Ascending aorta (tissue), 2 donors: Measurements from ENCODE around the gene TBX4. TPM values are rescaled to one million over a fixed set of nuclear protein-coding genes. Genes with fewer than 3 reads are reported as not detected.

ENCODE experiments used
- DNase-seq, 2 donors: peaks; one replicate each; pipeline ENCODE4 v3.0.0-alpha.2; 2019; ENCODE audit warnings: low spot score in 2 of 2
- H3K27ac ChIP-seq, 2 donors: fragments of 200-600 bp; sonication (generic); one replicate each; pipeline ENCODE4 v1.5.1; 2016 to 2017; ENCODE audit warnings: mild to moderate bottlenecking in 1 of 2
- H3K27me3 ChIP-seq: fragments of 200-600 bp; sonication (generic); one replicate; pipeline ENCODE4 v1.5.1; 2017
- H3K36me3 ChIP-seq, 2 donors: fragments of 200-600 bp; sonication (generic); one replicate each; pipeline ENCODE4 v1.5.1; 2016
- H3K4me1 ChIP-seq, 2 donors: fragments of 200-600 bp; sonication (generic); one replicate each; pipeline ENCODE4 v1.5.1; 2016 to 2017; ENCODE audit warnings: mild to moderate bottlenecking in 1 of 2
- H3K4me3 ChIP-seq, 2 donors: fragments of 200-600 bp; sonication (generic); one replicate each; pipeline ENCODE4 v1.5.1; 2016 to 2017; ENCODE audit warnings: mild to moderate bottlenecking in 1 of 2
- H3K9me3 ChIP-seq, 2 donors: fragments of 200-600 bp; sonication (generic); one replicate each; pipeline ENCODE4 v1.5.1; 2016
- CTCF ChIP-seq, 3 experiments: fragments of 200-600 bp in 2 of 3; fragments of 450-650 bp in 1 of 3; sonication (generic) in 2 of 3; IDR thresholded peaks; one replicate each; pipeline ENCODE4 v1.5.1; 2016 to 2019; ENCODE audit warnings: antibody characterized with exemption in 3 of 3, mild to moderate bottlenecking in 1 of 3, moderate library complexity in 1 of 3
- intact Hi-C: fragments of 100-400 bp; cut with DNase I; formaldehyde crosslinking; loops from one replicate; pipeline ENCODE4 v1.15.1; 2023
- total RNA-seq: library from RNA; depleted of rRNA; stranded (reverse); fragments of >200 nt; gene quantifications from one replicate; pipeline ENCODE4 v1.1.0, GENCODE V29; 2016

TBX4 gene
- total RNA-seq, 1 donor from 2014 or later, result not detected

- H3K27me3 ChIP-seq, result peaks cover 28% of the 10 kb centered on the region
- H3K9me3 ChIP-seq, result no peaks in the 10 kb centered on the region
- no peak overlapping the region for H3K4me3 ChIP-seq
- no peak for TF ChIP-seq CTCF (IDR thresholded peaks at IDR 0.05)
- H3K27ac ChIP-seq, result no peak overlapping the region
- peaks cover 5 to 8% of the 10 kb centered on the region in 2 donors for H3K4me1 ChIP-seq
- DNase-seq, result peak in 1 of 2 donors; percentile 21
- intact Hi-C loops, result no loop called here
- no peaks in the 10 kb centered on the region for H3K36me3 ChIP-seq
Observed at GRCh38 chr17:61458421-61459141, 6.4 kb downstream of the TBX4 start.

- Histone ChIP-seq H3K27ac (no peak overlapping the region), H3K27me3 (peaks cover 26% of the 10 kb centered on the region), H3K36me3 (no peaks in the 10 kb centered on the region), H3K4me1 (peaks cover 5 to 6% of the 10 kb centered on the region in 2 donors), H3K4me3 (no peak overlapping the region), H3K9me3 (no peaks in the 10 kb centered on the region)
- intact Hi-C loops, result no loop called here
- TF ChIP-seq CTCF (IDR thresholded peaks at IDR 0.05), result no peak
- DNase-seq, result peak in 1 of 2 donors; percentile 4
Observed at GRCh38 chr17:61459142-61459809, 7.1 kb downstream of the TBX4 start.

GRCh38 chr17:61459939-61460718, 7.9 kb downstream of the TBX4 start:
- Histone ChIP-seq H3K27me3 (peaks cover 18% of the 10 kb centered on the region), H3K9me3 (no peaks in the 10 kb centered on the region), H3K27ac (no peak overlapping the region), H3K4me1 (peaks cover 5% of the 10 kb centered on the region in 2 donors), H3K4me3 (no peak overlapping the region), H3K36me3 (no peaks in the 10 kb centered on the region)
- DNase-seq, result peak in 1 of 2 donors; percentile 35
- intact Hi-C loops, result no loop called here
- TF ChIP-seq CTCF (IDR thresholded peaks at IDR 0.05), result no peak

GRCh38 chr17:61460796-61461585, 8.8 kb downstream of the TBX4 start:
- Histone ChIP-seq H3K4me3 (no peak overlapping the region), H3K4me1 (peaks cover 5% of the 10 kb centered on the region in 2 donors), H3K27me3 (peaks cover 18% of the 10 kb centered on the region), H3K27ac (no peak overlapping the region), H3K9me3 (no peaks in the 10 kb centered on the region), H3K36me3 (no peaks in the 10 kb centered on the region)
- intact Hi-C loops, result no loop called here
- peak in 1 of 2 donors; percentile 12 for DNase-seq
- TF ChIP-seq CTCF (IDR thresholded peaks at IDR 0.05), result no peak

GRCh38 chr17:61461586-61461966, 9.4 kb downstream of the TBX4 start:
- Histone ChIP-seq H3K27me3 (peaks cover 14% of the 10 kb centered on the region), H3K9me3 (no peaks in the 10 kb centered on the region), H3K36me3 (no peaks in the 10 kb centered on the region), H3K4me3 (peak overlapping the region; percentile 37 to 42), H3K4me1 (peaks cover 5% of the 10 kb centered on the region in 2 donors), H3K27ac (no peak overlapping the region)
- intact Hi-C loops, result no loop called here
- DNase-seq, result no peak
- TF ChIP-seq CTCF (IDR thresholded peaks at IDR 0.05), result no peak
